GM21576 (cell line): Measurements from ENCODE around the gene RAB3A.

ENCODE experiments used
- ATAC-seq: cut with Tn5 transposase; IDR thresholded peaks from one replicate; pipeline ENCODE4 v1.9.1; 2021; ENCODE audit warnings: mild to moderate bottlenecking, moderate library complexity; ENCODE audit not compliant: unreplicated experiment

RAB3A gene

GRCh38 chr19:18152817-18153555 lies 50.9 kb downstream of the RAB3A start, which contains the start of gene PIK3R2:
TSS of gene PIK3R2 (plus strand) at chr19:18153163. CDS start at chr19:18155880, 2,717 bp downstream.
- peak; percentile 61 for ATAC-seq

GRCh38 chr19:18152442-18152816 lies 51.4 kb downstream of the RAB3A start:
- ATAC-seq: peak; percentile 58

GRCh38 chr19:18150776-18151624 lies 52.8 kb downstream of the RAB3A start:
- no peak for ATAC-seq

DNA sequence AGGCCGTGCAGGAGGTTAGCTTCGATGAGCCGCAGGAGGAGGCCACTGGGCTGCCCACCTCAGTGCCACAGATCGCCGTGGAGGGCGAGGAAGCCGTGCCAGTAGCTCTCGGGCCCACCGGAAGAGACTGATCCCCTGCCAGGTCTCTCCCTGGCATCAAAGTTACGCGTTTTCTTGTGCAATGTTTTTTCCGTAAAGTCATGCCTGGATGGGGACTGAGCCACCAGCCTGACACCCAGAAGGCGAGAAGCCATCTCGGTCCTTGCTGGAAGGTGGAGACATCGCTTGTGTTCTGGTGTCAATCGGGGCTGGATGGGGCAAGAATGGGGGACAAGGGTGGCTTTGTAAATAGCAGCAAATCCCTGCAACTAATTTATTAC lies 54.3 kb downstream of the RAB3A start:
- ATAC-seq: no peak

- no peak for ATAC-seq
Measured at GRCh38 chr19:18147396-18147795, 56.4 kb downstream of the RAB3A start.
